Measurements from ENCODE around the gene FMN1. TPM values are rescaled to one million over a fixed set of nuclear protein-coding genes. Genes with fewer than 3 reads are reported as not detected.
A peak's percentile ranks its signal among the peaks of the same experiment; 100 is the strongest.

The FMN1 gene
- total and polyA plus RNA-seq, 10 of the 15 experiments (the other 5 are each of a cell fraction or from before 2014, with no cell fraction given), result 0.05 to 0.16 (median 0.08) TPM; not detected in 4

DNA sequence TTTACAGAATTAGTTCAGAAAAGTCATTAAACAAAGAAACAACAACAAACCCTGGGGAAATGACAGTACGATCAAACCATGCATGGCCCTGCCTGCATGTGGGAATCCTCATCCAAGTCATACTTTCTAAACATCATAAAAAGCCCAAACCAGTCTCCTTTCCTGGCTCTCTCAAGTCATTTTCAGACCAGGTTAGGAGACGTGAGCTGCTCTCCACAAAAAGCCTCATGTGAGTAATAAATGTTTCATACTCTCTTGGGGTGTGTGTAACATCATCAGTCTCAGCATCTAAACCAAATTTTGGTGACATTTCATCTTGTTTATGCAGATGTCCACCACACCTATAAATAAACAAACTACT, 457.8 kb downstream of the FMN1 start:
- CTCF ChIA-PET, result interaction anchor here (1.2 kb wide), 1 partner anchor 9 kb away, joined by 3 read pairs; no protein-coding TSS in a partner anchor

More for the DNA sequence above, 457.8 kb downstream of the FMN1 start:
- ChIA-PET RAD21 (ENCODE audit: unreplicated experiment) (no interaction called here), SMC1A (ENCODE audit: uncharacterized antibody, unreplicated experiment) (no interaction called here), POLR2A (no interaction called here)
- H3K79me2 ChIP-seq (ENCODE audit: control insufficient read depth, insufficient read depth, low read length), result no peaks in the 10 kb centered on the region
- DNase-seq (ENCODE audit: low read depth, low spot score) (no peak), ATAC-seq (no peak), FAIRE-seq (peak; percentile 49)
- H3K9ac ChIP-seq (ENCODE audit: control insufficient read depth, insufficient read depth, low read length), result no peak overlapping the region
- WGBS (ENCODE audit: insufficient coverage, insufficient replicate concordance, low lambda C conversion rate, missing lambda C conversion rate), result 36% methylated on average over 2 of the region's 2 CpGs
- H2AFZ ChIP-seq (ENCODE audit: control insufficient read depth, low read depth, low read length), result no peak overlapping the region
- no TSS peak for BruUV-seq (replicated peaks)
- H4K20me1 ChIP-seq (ENCODE audit: control insufficient read depth, insufficient read depth), result no peaks in the 10 kb centered on the region
- TF ChIP-seq, protein P1, sequence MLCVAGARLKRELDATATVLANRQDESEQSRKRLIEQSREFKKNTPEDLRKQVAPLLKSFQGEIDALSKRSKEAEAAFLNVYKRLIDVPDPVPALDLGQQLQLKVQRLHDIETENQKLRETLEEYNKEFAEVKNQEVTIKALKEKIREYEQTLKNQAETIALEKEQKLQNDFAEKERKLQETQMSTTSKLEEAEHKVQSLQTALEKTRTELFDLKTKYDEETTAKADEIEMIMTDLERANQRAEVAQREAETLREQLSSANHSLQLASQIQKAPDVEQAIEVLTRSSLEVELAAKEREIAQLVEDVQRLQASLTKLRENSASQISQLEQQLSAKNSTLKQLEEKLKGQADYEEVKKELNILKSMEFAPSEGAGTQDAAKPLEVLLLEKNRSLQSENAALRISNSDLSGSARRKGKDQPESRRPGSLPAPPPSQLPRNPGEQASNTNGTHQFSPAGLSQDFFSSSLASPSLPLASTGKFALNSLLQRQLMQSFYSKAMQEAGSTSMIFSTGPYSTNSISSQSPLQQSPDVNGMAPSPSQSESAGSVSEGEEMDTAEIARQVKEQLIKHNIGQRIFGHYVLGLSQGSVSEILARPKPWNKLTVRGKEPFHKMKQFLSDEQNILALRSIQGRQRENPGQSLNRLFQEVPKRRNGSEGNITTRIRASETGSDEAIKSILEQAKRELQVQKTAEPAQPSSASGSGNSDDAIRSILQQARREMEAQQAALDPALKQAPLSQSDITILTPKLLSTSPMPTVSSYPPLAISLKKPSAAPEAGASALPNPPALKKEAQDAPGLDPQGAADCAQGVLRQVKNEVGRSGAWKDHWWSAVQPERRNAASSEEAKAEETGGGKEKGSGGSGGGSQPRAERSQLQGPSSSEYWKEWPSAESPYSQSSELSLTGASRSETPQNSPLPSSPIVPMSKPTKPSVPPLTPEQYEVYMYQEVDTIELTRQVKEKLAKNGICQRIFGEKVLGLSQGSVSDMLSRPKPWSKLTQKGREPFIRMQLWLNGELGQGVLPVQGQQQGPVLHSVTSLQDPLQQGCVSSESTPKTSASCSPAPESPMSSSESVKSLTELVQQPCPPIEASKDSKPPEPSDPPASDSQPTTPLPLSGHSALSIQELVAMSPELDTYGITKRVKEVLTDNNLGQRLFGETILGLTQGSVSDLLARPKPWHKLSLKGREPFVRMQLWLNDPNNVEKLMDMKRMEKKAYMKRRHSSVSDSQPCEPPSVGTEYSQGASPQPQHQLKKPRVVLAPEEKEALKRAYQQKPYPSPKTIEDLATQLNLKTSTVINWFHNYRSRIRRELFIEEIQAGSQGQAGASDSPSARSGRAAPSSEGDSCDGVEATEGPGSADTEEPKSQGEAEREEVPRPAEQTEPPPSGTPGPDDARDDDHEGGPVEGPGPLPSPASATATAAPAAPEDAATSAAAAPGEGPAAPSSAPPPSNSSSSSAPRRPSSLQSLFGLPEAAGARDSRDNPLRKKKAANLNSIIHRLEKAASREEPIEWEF (IDR thresholded peaks at IDR 0.05; ENCODE audit: insufficient replicate concordance, low read depth, low read length), result no peak
- TF ChIP-seq RAD51 (IDR thresholded peaks at IDR 0.05) (no peak), STAT3 (IDR thresholded peaks at IDR 0.05; ENCODE audit: low read depth, low read length) (no peak), FOXM1 (IDR thresholded peaks at IDR 0.05; ENCODE audit: low read depth, low read length) (no peak), ZNF274 (IDR thresholded peaks at IDR 0.05; ENCODE audit: insufficient read depth, insufficient read length) (no peak), GATAD2B (conservative IDR thresholded peaks at IDR 0.05; ENCODE audit: low read depth) (no peak)
- peaks cover under 1 to 3% of the 10 kb centered on the region in 2 experiments; a peak in 1 of 4 replicates for H3K27me3 ChIP-seq (replicated peaks in 1 of 2; ENCODE audit: control insufficient read depth in 2 of 2, insufficient read depth in 2 of 2, low read length in 1 of 2)
- no peak overlapping the region for H3K4me3 ChIP-seq
- in situ Hi-C loops (cut with MboI), result no loop called here
- H3K4me2 ChIP-seq (ENCODE audit: control insufficient read depth, insufficient read depth), result no peak overlapping the region
- H3K4me1 ChIP-seq (ENCODE audit: control insufficient read depth, insufficient read depth, low read length), result no peaks in the 10 kb centered on the region
- no peaks in the 10 kb centered on the region for H3K36me3 ChIP-seq (ENCODE audit: control insufficient read depth in 2 of 2, insufficient read depth in 2 of 2, low read length in 1 of 2)
- intact Hi-C loops (cut with micrococcal nuclease; ENCODE audit: unreplicated experiment), result no loop called here
- H3K27ac ChIP-seq (ENCODE audit: control insufficient read depth, insufficient read depth), result no peak overlapping the region
- no peaks in the 10 kb centered on the region for H3K9me3 ChIP-seq (replicated peaks; ENCODE audit: control insufficient read depth, insufficient read depth, low read length)

Data from GM12878 (cell line).